HG03521 (cell line): Measurements from ENCODE around the gene GMPR2.

Experiments used
- ATAC-seq: cut with Tn5 transposase; IDR thresholded peaks from one replicate; pipeline ENCODE4 v1.9.1; 2021; ENCODE audit warnings: mild to moderate bottlenecking, moderate library complexity; ENCODE audit not compliant: unreplicated experiment

GMPR2 gene

DNA sequence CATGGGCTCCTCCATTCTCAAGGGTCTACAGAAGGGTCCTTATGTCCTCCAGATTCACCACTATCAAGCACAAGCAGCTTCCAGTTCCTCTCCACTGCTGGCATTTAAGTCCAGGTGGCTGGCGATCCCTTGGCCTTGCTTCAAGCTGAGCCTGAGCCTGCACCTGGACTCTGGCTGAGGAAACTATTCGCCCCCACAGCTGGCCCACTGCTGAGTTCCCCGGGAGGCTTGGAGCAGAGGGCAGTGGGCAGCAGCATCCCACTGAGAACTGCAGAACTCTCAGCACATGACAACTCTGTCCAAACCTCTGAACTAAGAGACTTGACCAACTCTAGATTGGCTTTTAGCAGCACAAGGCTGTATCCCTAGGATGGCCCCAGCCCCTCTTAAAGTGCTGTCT is 50.0 kb downstream of the GMPR2 start:
- no peak for ATAC-seq

- ATAC-seq = no peak
These were observed 51.2 kb downstream of the GMPR2 start for GRCh38 chr14:24283796-24284460.

GRCh38 chr14:24284501-24285035 is 51.8 kb downstream of the GMPR2 start:
- no peak for ATAC-seq

GRCh38 chr14:24285351-24285750 is 52.6 kb downstream of the GMPR2 start:
- no peak for ATAC-seq

- ATAC-seq = no peak
These were observed 54.3 kb downstream of the GMPR2 start for GRCh38 chr14:24286996-24287395.
